Measurements from ENCODE around the gene ZBTB21.

ZBTB21 gene

GRCh38 chr21:41966041-41966833 lies 43.9 kb downstream of the ZBTB21 start (continued):
- TF ChIP-seq TSHZ2 (CRISPR knock-in tag; IDR thresholded peaks at IDR 0.05), result no peak
- TF ChIP-seq PPARA (CRISPR knock-in tag; IDR thresholded peaks at IDR 0.05; ENCODE audit: borderline replicate concordance), result no peak
- no peak for TF ChIP-seq ZNF565 (CRISPR knock-in tag; conservative IDR thresholded peaks at IDR 0.05; ENCODE audit: low read depth)
- no peak for TF ChIP-seq ESRRG (CRISPR knock-in tag; IDR thresholded peaks at IDR 0.05)
- TF ChIP-seq ZFP3 (CRISPR knock-in tag; IDR thresholded peaks at IDR 0.05), result no peak
- TF ChIP-seq ISL1 (CRISPR knock-in tag; IDR thresholded peaks at IDR 0.05), result no peak
- TF ChIP-seq, protein P1, sequence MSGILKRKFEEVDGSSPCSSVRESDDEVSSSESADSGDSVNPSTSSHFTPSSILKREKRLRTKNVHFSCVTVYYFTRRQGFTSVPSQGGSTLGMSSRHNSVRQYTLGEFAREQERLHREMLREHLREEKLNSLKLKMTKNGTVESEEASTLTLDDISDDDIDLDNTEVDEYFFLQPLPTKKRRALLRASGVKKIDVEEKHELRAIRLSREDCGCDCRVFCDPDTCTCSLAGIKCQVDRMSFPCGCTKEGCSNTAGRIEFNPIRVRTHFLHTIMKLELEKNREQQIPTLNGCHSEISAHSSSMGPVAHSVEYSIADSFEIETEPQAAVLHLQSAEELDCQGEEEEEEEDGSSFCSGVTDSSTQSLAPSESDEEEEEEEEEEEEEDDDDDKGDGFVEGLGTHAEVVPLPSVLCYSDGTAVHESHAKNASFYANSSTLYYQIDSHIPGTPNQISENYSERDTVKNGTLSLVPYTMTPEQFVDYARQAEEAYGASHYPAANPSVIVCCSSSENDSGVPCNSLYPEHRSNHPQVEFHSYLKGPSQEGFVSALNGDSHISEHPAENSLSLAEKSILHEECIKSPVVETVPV (CRISPR knock-in tag; IDR thresholded peaks at IDR 0.05), result no peak
- no peak for TF ChIP-seq RARB (CRISPR knock-in tag; IDR thresholded peaks at IDR 0.05)
- no peak for TF ChIP-seq ZNF8 (CRISPR knock-in tag; IDR thresholded peaks at IDR 0.05)

GRCh38 chr21:41965461-41966013 lies 44.6 kb downstream of the ZBTB21 start:
- ATAC-seq, result no peak
- TF ChIP-seq OSR1 (CRISPR knock-in tag; IDR thresholded peaks at IDR 0.05) (no peak), SNAI2 (CRISPR knock-in tag; IDR thresholded peaks at IDR 0.05) (no peak), ZFP30 (CRISPR knock-in tag; IDR thresholded peaks at IDR 0.05) (no peak), ZNF565 (CRISPR knock-in tag; conservative IDR thresholded peaks at IDR 0.05; ENCODE audit: low read depth) (no peak), TOX (CRISPR knock-in tag; IDR thresholded peaks at IDR 0.05; ENCODE audit: borderline replicate concordance) (no peak), ZNF8 (CRISPR knock-in tag; IDR thresholded peaks at IDR 0.05) (no peak), POU6F1 (CRISPR knock-in tag; IDR thresholded peaks at IDR 0.05; ENCODE audit: borderline replicate concordance, low read depth) (no peak), TCF4 (CRISPR knock-in tag; IDR thresholded peaks at IDR 0.05; ENCODE audit: borderline replicate concordance) (no peak)

DNA sequence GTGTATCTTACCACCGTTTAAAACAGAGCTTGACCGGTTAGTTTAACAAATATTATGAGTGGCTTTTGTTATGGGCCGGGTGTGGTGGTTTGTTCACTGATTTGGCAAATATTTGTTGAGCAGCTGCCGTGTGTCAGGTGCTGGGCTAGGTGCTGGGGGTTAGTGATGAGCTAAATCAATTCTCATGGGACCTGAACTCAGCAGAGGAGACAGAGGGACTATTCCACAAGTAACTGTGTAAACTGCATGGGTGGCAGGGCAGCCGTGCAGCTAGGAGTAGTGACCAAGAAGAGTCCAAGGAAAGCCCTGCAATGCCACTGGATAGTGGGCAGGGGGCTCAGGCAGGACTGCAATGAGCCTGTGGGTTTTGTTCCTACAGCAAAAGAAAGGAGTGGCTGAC lies 45.1 kb downstream of the ZBTB21 start:
- TF ChIP-seq ZNF565 (CRISPR knock-in tag; conservative IDR thresholded peaks at IDR 0.05; ENCODE audit: low read depth) (no peak), GLIS3 (CRISPR knock-in tag; IDR thresholded peaks at IDR 0.05) (no peak), ZFP3 (CRISPR knock-in tag; IDR thresholded peaks at IDR 0.05) (no peak), ZNF8 (CRISPR knock-in tag; IDR thresholded peaks at IDR 0.05) (no peak), RARB (CRISPR knock-in tag; IDR thresholded peaks at IDR 0.05) (no peak), POU6F1 (CRISPR knock-in tag; IDR thresholded peaks at IDR 0.05; ENCODE audit: borderline replicate concordance, low read depth) (no peak), CSDC2 (CRISPR knock-in tag; IDR thresholded peaks at IDR 0.05) (no peak), ARNTL (CRISPR knock-in tag; IDR thresholded peaks at IDR 0.05; ENCODE audit: borderline replicate concordance, low read depth) (no peak), TCF4 (CRISPR knock-in tag; IDR thresholded peaks at IDR 0.05; ENCODE audit: borderline replicate concordance) (no peak), OSR1 (CRISPR knock-in tag; IDR thresholded peaks at IDR 0.05) (no peak)
- TF ChIP-seq, protein P1 (CRISPR knock-in tag; IDR thresholded peaks at IDR 0.05), result no peak
- TF ChIP-seq, protein P2, sequence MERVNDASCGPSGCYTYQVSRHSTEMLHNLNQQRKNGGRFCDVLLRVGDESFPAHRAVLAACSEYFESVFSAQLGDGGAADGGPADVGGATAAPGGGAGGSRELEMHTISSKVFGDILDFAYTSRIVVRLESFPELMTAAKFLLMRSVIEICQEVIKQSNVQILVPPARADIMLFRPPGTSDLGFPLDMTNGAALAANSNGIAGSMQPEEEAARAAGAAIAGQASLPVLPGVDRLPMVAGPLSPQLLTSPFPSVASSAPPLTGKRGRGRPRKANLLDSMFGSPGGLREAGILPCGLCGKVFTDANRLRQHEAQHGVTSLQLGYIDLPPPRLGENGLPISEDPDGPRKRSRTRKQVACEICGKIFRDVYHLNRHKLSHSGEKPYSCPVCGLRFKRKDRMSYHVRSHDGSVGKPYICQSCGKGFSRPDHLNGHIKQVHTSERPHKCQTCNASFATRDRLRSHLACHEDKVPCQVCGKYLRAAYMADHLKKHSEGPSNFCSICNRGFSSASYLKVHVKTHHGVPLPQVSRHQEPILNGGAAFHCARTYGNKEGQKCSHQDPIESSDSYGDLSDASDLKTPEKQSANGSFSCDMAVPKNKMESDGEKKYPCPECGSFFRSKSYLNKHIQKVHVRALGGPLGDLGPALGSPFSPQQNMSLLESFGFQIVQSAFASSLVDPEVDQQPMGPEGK (CRISPR knock-in tag; IDR thresholded peaks at IDR 0.05; ENCODE audit: borderline replicate concordance), result no peak
- no peak for ATAC-seq
